Activated CD8-positive, alpha-beta memory T cell treated with anti-CD3 and anti-CD28 coated beads for 24 hours (primary cell): ENCODE results near the gene GCNT1.
A peak's percentile ranks its signal among the peaks of the same experiment; 100 is the strongest.
"Not testable (repeated sequence)": the region's sequence is repeated elsewhere in the genome, so short reads cannot be mapped to it uniquely, and the experiment has no call there.

Experiments
- DNase-seq: peaks from one replicate; pipeline ENCODE4 v3.0.0-alpha.2; 2020

GCNT1 gene

GRCh38 chr9:76458903-76459693, at the start of gene GCNT1:
Gene GCNT1 (plus strand): TSS chr9:76459182. CDS start chr9:76502382, 43,200 bp downstream.
- DNase-seq: peak; percentile 97

- DNase-seq: no peak
Observed at GRCh38 chr9:76412638-76413037, 46.3 kb upstream of the GCNT1 start.

- DNase-seq: no peak
Observed at GRCh38 chr9:76413658-76414057, 45.3 kb upstream of the GCNT1 start.

- no peak for DNase-seq
Observed at GRCh38 chr9:76414661-76415060, 44.3 kb upstream of the GCNT1 start.

GRCh38 chr9:76415154-76415553, 43.8 kb upstream of the GCNT1 start:
- no peak for DNase-seq

GRCh38 chr9:76415731-76416130, 43.3 kb upstream of the GCNT1 start:
- no peak for DNase-seq

DNA sequence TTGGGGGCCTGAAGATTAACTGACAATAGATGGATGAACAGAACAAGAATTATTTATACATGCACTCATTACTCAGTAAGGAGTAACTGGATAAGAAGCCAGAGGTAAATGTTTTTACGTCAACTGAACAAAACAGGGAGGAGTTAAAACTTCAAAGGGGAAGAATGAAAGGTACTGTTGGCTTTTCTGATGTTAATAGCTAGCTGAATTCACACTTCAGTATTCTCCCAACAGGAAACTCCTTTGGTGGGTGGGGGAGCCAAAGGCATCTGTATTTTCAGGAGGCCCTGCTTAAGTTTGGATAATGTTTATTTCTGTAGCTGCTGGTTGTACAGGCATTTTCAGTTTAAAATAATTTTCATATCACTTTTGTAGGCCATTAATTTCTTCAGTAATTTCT, 41.6 kb upstream of the GCNT1 start:
- no peak for DNase-seq

DNA sequence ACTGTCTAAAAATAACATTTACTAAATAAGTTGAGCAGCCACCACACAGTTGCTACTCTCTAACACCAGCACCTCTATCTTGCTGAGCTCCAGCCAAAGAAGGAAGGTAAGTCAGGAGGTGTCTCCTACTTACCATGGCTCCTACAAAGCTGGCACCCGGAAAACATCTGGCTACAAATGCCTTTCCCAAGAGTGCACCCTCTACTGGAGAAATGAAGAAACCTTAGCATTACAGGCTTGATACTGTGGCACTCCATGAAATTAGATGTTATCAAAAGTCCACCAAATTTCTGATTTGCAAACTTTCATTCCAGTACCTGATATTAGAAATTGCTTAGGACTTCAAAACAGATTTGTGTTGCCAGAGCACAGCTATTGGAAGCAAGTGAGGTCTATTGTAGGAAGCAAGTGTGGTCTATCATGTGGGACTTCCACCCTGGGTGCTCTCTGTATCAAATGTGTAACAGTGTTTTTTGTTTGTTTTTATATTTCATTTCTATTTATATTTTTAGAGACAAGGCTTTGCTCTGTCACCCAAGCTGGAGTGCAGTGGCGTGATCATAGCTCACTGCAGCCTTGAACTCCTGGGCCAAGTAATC, 39.1 kb upstream of the GCNT1 start:
- DNase-seq: no peak

DNA sequence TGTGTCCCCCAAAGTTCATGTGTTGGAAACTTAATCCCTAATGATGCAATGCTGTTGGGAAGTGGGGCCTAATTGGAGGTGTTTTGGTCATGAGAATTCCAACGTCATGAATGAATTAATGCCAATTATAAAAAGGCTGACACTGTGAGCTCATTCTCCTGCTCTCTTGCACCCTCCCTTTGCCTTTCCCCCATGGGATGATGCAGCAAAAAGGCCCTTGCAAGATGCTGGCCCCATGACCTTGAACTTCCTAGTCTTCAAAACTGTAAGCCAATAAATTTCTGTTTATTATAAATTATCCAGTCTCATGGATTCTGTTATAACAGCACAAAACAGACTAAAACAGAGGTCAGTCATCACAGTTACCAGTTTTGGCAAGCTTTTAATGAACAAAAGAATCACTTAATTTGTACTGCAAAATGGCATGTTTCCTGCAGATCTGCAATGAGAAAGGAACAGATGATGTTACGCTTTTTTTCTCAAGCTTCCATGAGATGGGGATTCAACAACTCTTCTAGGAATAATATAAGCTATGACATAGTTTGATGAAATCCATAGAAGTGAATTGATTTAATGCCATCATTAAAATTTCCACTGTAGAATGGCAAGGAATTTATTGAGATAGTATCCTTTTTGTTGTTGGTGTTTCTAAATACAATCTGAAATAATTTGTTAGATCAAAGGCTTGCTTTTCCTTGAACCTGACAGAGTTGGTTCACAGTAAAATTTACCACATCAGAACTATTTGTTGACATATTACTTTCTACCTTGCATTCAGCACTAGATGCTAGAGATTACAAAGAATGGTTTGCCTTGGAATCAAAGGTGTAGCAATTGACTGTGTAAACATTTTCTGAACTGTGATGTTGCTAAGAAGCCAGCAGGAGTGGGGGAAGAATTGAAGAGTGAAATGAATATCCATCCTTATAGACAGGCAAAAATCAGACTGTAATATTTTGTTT, 35.5 kb upstream of the GCNT1 start:
- DNase-seq: no peak

DNA sequence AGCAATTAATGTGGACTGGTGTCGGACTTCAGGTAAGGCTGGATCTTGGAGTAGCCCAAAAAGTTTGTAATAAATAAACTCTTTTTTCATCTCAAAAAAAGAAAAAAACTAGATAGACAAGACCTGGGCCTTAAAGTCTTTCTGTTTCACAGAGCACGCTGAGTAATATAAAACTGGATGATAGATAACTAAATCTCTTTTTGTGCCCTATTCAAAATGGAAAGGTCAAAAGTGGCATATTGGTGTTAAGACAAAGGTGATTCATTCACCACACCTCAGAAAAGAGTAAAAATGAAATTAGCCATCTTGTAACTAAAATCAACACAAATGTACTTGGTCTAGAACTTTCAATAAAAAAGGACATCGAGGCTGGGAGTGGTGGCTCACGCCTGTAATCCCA, 34.5 kb upstream of the GCNT1 start:
- DNase-seq: no peak

DNA sequence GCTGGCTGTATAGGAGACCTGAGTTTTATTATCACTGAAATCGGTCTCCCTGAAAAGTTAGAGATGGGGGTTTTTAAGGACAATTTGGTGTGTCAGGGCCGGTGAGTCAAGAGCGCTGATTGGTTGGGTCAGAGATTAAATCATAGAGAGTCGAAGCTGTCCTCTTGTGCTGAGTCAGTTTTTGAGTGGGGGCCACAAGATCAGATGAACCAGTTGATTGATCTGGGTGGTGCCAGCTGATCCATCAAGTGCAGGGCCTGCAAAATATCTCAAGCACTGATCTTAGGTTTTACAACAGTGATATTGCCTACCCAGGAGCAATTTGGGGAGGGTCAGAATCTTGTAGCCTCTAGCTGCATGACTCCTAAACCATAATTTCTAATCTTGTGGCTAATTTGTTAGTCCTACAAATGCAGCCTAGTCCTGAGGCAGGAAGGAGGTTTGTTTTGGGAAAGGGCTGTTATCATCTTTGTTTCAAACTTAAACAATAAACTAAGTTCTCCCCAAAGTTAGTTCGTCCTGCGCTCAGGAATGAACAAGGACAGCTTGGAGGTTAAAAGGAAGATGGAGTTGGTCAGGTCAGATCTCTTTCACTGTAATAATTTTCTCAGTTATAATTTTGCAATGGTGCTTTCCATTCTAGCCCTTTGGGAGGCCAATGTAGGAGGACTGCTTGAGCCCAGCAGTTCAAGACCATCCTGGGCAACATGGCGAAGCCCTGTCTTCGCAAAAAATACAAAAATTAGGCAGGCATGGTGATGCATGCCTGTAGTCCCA, 33.1 kb upstream of the GCNT1 start:
- no peak for DNase-seq

DNA sequence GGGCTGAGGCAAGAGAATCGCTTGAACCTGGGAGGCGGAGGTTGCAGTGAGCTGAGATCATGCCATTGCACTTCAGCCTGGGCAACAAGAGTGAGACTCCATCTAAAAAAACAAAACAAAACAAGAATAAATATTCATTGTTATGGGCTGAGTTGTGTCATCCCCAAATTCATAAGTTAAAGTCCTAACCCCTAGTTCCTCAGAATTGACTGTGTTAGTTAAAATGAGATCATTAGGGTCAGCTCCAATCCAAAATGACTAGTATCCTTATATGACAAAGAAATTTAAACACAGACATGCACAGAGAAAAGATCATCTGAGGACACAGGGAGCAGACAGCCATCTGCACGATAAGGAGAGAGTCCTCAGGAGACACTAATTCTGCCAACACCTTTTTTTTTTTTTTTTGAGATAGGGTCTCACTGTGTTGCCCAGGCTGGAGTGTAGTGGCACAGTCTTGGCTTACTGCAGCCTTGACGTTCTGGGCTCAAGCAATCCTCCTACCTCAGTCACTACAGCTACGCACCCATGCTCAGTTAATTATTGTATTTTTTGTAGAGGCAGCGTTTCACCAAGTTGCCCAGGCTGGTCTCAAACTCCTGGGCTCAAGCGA, 32.1 kb upstream of the GCNT1 start:
- DNase-seq: no peak

GRCh38 chr9:76431601-76432000, 27.4 kb upstream of the GCNT1 start:
- DNase-seq: no peak

DNA sequence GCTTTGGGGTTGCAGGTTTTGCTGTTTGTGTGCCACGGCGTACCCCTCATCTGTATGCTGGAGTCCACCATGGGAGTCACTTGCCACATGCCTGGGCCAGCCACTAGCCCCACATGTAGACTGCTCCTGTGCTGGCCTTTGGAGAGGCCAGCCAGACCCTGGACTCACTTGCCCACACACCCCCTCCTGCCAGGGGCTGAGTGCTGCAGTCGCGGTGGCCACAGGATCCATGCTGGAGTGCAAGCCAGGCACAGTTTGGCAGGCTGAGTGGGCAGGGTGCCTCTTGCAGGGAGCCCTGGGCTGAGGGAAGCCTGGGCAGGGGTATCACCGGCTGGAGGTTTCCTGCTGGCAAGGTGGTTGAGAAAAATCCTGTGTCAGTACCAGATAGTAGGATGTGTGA, 25.6 kb upstream of the GCNT1 start:
- no peak for DNase-seq

DNA sequence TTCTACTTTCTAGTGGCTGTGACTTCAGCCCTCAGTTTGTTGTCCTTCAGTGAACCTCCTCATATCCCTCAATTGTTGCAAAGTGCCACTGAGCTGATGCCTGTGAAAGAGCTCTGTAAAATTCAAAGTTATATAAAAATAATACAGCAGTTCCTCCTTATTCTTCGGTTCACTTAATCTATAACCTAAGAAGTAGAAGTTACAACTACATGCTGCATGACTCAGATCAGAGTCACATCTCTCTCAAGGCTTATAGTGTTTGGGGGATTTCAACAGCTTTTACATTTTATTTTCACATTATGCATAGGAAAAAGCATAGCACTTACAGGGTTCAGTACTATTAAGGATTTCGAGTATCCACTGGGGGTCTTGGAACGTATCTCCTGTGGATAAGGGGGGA, 25.1 kb upstream of the GCNT1 start:
- no peak for DNase-seq

- DNase-seq: not testable (repeated sequence)
Observed at GRCh38 chr9:76434897-76435296, 24.1 kb upstream of the GCNT1 start.

DNA sequence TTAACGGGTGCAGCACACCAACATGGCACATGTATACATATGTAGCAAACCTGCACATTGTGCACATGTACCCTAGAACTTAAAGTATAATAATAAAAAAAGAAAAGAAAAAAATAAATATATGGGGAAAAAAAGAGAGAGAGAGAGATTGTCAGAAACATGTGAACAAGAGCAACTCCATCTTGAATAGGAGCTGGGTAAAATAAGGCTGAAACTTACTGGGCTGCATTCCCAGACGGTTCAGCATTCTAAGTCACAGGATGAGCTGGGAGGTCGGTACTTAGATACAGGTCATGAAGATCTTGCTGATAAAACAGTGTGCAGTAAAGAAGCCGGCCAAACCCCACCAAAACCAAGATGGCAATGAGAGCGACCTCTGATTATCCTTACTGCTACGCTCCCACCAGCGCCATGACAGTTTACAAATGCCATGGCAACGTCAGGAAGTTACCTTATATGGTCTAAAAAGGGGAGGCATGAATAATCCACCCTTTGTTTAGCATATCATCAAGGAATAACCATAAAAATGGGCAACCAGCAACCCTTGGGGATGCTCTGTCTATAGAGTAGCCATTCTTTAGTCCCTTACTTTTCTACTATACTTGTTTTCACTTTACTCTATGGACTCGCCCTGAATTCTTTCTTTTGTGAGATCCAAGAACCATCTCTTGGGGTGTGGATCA, 21.8 kb upstream of the GCNT1 start:
- DNase-seq: not testable (repeated sequence)

GRCh38 chr9:76438841-76439588, 20.0 kb upstream of the GCNT1 start:
- DNase-seq: peak; percentile 17

DNA sequence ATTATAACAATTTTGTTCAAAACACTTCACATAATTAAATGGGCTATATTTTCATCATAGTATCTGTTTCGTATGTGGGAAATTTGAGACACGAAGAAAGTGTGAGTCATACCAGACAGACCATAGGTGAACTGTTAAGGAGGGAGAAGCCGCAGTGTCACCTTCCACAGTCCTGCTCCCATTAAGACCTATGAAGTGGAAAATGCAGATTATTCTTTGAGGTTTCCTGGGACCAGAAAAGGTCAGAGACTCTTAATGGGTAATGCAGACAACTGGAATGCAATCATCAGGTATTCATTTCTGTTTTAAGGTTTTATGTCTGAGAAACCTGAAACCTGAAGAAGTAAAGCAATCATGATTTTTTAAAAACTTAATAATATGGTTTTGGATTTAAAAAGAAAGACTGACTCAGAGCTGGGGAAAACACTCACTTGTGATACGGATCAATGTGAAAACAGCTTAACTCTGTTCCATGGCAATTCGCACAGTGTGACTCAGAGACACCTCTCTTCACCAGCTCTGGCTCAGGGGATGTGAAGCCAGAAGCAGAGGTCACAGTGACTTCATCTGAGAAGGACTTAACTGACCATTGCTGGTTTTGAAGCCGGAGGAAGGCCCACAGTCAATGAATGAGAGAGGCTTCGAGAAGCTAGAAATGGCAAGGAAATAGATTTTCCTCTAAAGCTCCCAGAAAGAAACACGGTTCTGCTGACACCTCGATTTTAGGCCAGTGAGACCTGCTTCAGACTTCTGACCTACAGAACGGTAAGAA, 17.2 kb upstream of the GCNT1 start:
- no peak for DNase-seq

DNA sequence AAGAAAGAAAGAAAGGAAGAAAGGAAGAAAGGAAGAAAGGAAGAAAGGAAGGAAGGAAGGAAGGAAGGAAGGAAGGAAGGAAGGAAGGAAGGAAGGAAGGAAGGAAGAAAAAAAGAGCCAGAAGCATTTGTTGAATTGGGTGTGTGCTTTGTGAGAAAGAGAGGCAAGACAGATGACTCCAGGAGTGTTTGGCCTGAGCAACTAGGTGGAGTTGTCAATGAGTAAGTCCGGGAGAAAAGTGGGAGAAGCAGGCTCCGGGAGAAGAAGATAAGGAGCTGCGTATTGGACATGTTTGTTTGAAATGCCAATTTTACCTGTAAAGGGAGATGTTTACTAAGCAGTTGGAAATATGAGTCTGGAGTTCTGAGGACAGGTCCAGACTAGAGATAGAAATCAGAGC, 15.1 kb upstream of the GCNT1 start:
- DNase-seq: no peak
